ENCODE data around the gene C16orf92. TPM values are rescaled to one million over a fixed set of nuclear protein-coding genes. Genes with fewer than 3 reads are reported as not detected.

Gene C16orf92
- total and polyA plus RNA-seq, 2 of the 13 experiments (the other 11 are each of a cell fraction or from before 2014, with no cell fraction given), result not detected

DNA sequence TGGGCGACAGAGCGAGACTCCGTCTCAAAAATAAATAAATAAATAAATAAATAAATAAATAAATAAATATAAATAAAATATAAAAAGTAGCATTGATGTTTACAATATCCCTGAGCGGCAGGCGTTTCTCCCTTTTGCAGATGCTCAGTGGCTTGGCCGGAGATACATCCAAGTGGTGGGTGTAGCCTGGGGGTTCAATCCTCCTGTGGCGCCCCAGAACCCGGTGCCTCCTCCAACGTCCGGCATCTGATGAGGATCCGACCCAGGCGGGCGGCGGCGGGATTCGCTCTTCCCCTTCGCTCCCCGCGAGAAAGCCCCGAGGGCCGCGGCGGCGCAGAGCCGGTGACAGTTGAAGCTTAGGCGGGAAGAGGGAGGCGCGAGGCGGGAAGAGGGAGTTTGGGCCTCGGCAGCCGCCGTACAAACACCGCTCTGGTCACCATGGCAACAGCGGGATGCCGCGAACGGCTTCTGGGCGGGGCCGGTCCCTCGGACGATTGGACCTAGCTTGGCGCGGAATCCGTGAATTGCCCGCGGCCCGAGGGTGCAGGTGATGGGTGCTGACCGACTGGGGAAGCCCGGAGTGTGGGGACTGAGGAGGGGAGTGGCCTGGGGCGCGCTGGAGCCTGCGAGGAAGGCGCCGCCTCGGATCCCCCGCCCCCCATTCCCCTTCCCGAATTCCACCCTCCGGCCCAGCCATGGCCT is 29.8 kb downstream of the C16orf92 start (continued):
- TF ChIP-seq ZSCAN9 (CRISPR knock-in tag; IDR thresholded peaks at IDR 0.05; ENCODE audit: borderline replicate concordance) (peak; percentile 96), ZNF468 (CRISPR knock-in tag; IDR thresholded peaks at IDR 0.05) (0 out of 2 replicates have a peak, but pooled peaks have one; percentile 47), TSC22D2 (CRISPR knock-in tag; IDR thresholded peaks at IDR 0.05; ENCODE audit: borderline replicate concordance) (peak; percentile 92; the same call in 1 of the 2 replicates), ZNF558 (CRISPR knock-in tag; IDR thresholded peaks at IDR 0.05; ENCODE audit: borderline replicate concordance) (peak; percentile 94; the same call in 1 of the 2 replicates), ZNF7 (CRISPR knock-in tag; IDR thresholded peaks at IDR 0.05) (peak; percentile 8; the same call in 1 of the 2 replicates), ZNF276 (CRISPR knock-in tag; IDR thresholded peaks at IDR 0.05; ENCODE audit: low read depth) (peak; percentile 96), ZNF432 (CRISPR knock-in tag; IDR thresholded peaks at IDR 0.05; ENCODE audit: borderline replicate concordance) (no peak), ZNF280D (CRISPR knock-in tag; IDR thresholded peaks at IDR 0.05) (0 out of 2 replicates have a peak, but pooled peaks have one; percentile 26), ZNF335 (CRISPR knock-in tag; IDR thresholded peaks at IDR 0.05) (peak; percentile 81; the same call in 1 of the 2 replicates), ZSCAN22 (CRISPR knock-in tag; IDR thresholded peaks at IDR 0.05) (0 out of 2 replicates have a peak, but pooled peaks have one; percentile 72), ZNF205 (CRISPR knock-in tag; IDR thresholded peaks at IDR 0.05) (peak; percentile 93), CBFB (CRISPR knock-in tag; IDR thresholded peaks at IDR 0.05) (peak; percentile 91), FOXM1 (CRISPR knock-in tag; IDR thresholded peaks at IDR 0.05) (no peak; the same call in 1 of the 2 replicates)
- TF ChIP-seq, protein P1, sequence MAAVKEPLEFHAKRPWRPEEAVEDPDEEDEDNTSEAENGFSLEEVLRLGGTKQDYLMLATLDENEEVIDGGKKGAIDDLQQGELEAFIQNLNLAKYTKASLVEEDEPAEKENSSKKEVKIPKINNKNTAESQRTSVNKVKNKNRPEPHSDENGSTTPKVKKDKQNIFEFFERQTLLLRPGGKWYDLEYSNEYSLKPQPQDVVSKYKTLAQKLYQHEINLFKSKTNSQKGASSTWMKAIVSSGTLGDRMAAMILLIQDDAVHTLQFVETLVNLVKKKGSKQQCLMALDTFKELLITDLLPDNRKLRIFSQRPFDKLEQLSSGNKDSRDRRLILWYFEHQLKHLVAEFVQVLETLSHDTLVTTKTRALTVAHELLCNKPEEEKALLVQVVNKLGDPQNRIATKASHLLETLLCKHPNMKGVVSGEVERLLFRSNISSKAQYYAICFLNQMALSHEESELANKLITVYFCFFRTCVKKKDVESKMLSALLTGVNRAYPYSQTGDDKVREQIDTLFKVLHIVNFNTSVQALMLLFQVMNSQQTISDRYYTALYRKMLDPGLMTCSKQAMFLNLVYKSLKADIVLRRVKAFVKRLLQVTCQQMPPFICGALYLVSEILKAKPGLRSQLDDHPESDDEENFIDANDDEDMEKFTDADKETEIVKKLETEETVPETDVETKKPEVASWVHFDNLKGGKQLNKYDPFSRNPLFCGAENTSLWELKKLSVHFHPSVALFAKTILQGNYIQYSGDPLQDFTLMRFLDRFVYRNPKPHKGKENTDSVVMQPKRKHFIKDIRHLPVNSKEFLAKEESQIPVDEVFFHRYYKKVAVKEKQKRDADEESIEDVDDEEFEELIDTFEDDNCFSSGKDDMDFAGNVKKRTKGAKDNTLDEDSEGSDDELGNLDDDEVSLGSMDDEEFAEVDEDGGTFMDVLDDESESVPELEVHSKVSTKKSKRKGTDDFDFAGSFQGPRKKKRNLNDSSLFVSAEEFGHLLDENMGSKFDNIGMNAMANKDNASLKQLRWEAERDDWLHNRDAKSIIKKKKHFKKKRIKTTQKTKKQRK (IDR thresholded peaks at IDR 0.05; ENCODE audit: low read length), result no peak
- TF ChIP-seq, protein P2, sequence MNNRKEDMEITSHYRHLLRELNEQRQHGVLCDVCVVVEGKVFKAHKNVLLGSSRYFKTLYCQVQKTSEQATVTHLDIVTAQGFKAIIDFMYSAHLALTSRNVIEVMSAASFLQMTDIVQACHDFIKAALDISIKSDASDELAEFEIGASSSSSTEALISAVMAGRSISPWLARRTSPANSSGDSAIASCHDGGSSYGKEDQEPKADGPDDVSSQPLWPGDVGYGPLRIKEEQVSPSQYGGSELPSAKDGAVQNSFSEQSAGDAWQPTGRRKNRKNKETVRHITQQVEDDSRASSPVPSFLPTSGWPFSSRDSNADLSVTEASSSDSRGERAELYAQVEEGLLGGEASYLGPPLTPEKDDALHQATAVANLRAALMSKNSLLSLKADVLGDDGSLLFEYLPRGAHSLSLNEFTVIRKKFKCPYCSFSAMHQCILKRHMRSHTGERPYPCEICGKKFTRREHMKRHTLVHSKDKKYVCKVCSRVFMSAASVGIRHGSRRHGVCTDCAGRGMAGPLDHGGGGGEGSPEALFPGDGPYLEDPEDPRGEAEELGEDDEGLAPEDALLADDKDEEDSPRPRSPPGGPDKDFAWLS (CRISPR knock-in tag; IDR thresholded peaks at IDR 0.05; ENCODE audit: borderline replicate concordance), result no peak
- TF ChIP-seq, protein P3, sequence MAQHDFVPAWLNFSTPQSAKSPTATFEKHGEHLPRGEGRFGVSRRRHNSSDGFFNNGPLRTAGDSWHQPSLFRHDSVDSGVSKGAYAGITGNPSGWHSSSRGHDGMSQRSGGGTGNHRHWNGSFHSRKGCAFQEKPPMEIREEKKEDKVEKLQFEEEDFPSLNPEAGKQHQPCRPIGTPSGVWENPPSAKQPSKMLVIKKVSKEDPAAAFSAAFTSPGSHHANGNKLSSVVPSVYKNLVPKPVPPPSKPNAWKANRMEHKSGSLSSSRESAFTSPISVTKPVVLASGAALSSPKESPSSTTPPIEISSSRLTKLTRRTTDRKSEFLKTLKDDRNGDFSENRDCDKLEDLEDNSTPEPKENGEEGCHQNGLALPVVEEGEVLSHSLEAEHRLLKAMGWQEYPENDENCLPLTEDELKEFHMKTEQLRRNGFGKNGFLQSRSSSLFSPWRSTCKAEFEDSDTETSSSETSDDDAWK (CRISPR knock-in tag; IDR thresholded peaks at IDR 0.05), result no peak
